Muscle of back (tissue), 11 donors: Measurements from ENCODE around the gene NPPB. TPM values are rescaled to one million over a fixed set of nuclear protein-coding genes. Genes with fewer than 3 reads are reported as not detected.

Experiments
- DNase-seq, 3 donors: peaks; one replicate each; pipeline versions ENCODE4 v3.0.0 to v3.0.0-alpha.2; 2013
- polyA plus RNA-seq, 10 donors: library from polyadenylated mRNA; unstranded; fragments of 120-200 nt; gene quantifications; one replicate each; pipeline ENCODE4 v1.2.1, GENCODE V29; 2013; ENCODE audit not compliant: insufficient read length in 10 of 10

NPPB gene
- polyA plus RNA-seq, 10 donors = not detected

GRCh38 chr1:11835441-11836225 lies 23.1 kb downstream of the NPPB start:
- DNase-seq = no peak

- no peak for DNase-seq
Observed at GRCh38 chr1:11833900-11834299, 24.8 kb downstream of the NPPB start.

- no peak for DNase-seq
Observed at GRCh38 chr1:11833497-11833896, 25.2 kb downstream of the NPPB start.

DNA sequence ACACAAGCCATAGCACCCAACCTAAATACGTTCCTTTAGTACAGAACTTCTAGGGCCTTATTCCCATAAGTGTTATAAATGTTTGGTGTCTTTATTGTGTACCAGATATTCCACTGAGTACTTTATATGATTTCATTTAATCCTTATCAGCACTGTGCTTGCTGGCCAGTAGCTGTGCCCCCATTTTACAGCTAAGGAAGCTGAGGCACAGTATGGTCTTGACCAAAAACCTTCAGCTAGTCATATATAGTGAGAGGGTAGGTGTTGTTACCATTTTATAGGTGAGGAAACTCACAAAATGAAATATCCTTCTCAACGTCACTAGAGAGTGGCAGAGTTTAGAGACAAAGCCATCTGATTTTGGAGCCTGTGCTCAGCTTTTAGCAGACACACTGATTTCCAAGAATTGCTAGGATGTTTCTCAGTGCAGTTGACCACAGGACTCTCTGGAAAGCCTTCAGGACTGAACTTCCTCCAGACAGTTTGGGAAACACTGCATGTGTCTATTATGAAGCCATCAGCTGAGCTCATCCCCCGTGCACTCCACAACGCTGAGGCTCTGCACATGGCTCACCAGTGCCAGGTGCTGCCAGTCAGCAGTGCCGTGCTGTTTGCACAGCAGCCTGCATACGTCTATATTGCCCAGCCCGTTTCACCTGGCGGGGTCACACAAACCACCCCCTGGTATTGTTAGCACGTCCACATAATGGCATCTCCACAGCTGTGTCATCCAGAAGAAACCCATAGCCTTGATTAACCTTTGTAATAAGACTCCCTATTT lies 26.6 kb downstream of the NPPB start:
- DNase-seq = no peak

DNA sequence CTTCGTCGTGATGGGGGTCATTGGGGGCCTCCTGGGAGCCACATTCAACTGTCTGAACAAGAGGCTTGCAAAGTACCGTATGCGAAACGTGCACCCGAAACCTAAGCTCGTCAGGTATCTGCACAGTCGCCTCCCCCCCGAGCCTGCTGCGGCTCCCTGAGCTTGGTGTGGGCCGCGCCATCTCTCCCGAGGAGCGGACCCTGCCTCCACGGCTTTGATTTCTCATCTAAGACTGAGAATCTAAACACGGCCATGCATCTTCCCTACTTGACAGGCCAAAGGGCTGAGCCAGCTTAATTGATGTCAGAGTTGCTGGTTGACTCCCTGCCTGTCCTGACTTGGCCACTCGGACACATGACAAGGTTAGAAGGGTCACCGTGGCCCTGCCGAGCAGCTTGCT lies 30.2 kb downstream of the NPPB start:
- DNase-seq = no peak

DNA sequence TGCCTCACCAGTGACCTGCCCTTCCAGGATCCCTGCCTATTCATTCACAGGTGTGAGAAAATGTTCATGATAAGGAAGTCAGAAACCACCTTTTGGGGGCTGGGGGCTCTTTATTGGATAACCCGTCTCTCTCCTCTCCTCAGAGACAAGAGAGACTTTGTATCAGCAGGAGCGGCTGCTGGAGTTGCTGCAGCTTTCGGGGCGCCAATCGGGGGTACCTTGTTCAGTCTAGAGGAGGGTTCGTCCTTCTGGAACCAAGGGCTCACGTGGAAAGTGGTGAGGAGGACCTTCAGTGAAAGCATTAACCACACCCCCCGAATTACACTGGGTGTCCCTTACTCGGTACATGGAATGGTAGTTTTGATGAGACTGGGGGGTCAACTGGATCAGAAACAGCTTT lies 31.8 kb downstream of the NPPB start:
- no peak for DNase-seq

GRCh38 chr1:11825131-11825530 lies 33.6 kb downstream of the NPPB start:
- no peak for DNase-seq

- no peak for DNase-seq
Observed at GRCh38 chr1:11823366-11824137, 35.2 kb downstream of the NPPB start.

DNA sequence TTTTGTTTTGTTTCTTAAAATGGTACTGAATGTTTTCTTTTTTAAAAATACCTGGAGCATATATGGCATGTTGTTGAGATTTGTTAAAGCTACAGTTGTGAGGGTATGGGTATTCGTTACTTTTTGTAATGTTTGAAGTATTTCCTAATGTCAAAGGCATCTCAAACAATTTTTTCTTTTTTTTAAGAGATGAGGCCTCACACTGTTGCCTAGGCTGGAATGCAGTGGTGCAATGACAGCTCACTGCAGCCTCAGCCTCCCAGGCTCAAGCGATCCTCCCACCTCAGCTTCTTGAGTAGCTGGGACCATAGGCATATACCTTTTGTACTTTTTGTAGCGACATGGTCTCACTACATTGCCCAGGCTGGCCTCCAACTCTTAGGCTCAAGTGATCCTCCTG lies 36.7 kb downstream of the NPPB start:
- DNase-seq = no peak

DNA sequence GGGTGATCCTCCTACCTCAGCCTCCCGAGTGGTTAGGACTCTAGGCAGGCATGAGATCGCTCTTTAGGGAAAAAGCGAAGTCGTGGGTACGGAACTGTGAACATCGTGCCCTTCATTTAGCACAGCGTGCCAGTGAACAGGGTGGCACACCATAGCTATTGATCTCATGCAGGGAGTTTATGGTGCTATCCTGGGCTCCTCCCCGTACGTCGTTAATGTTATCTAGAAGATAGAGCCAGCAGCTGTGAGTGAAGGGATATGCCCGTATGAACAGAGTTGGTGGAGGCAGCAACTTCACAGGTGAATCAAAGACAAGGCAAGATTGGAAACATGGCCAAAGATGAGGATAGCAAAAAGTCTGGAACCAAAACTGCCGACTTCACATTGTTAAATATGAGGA lies 41.6 kb downstream of the NPPB start:
- DNase-seq = no peak

GRCh38 chr1:11813021-11813420 lies 45.7 kb downstream of the NPPB start:
- DNase-seq = no peak

Other genes with a start within 250 kb of the NPPB start
- gene FBXO2, start 204.5 kb downstream of the NPPB start, polyA plus RNA-seq = 1 to 10 TPM in 1 of 10 donors, under 1 TPM in 9; 0.21 to 1.6 (median 0.49) TPM
- gene FBXO44, start 204.1 kb downstream of the NPPB start, polyA plus RNA-seq = 1 to 10 TPM; 3.3 to 6.3 (median 4.0) TPM
- 1 to 10 TPM; 1.8 to 4.8 (median 3.6) TPM for gene FBXO6, start 194.7 kb downstream of the NPPB start, polyA plus RNA-seq
- gene MAD2L2, start 177.8 kb downstream of the NPPB start, polyA plus RNA-seq = 10 to 100 TPM; 17.0 to 36.9 (median 27.7) TPM
- gene DRAXIN, start 167.2 kb downstream of the NPPB start, polyA plus RNA-seq = under 1 TPM; 0.22 to 0.53 (median 0.36) TPM
- 10 to 100 TPM; 13.9 to 20.4 (median 16.7) TPM for gene AGTRAP, start 122.8 kb downstream of the NPPB start, polyA plus RNA-seq
- gene C1orf167, start 96.8 kb downstream of the NPPB start, polyA plus RNA-seq = 10 to 100 TPM in 2 of 10 donors, 1 to 10 TPM in 7, not detected in 1; 2.0 to 15.5 (median 9.2) TPM
- 10 to 100 TPM; 22.4 to 45.2 (median 35.8) TPM for gene MTHFR, start 53.0 kb downstream of the NPPB start, polyA plus RNA-seq
- 10 to 100 TPM in 8 of 10 donors, 1 to 10 TPM in 2; 9.4 to 17.4 (median 13.2) TPM for gene CLCN6, start 52.8 kb downstream of the NPPB start, polyA plus RNA-seq
- 1 to 10 TPM in 9 of 10 donors, under 1 TPM in 1; 0.81 to 2.9 (median 1.5) TPM for gene NPPA, start 11.2 kb downstream of the NPPB start, polyA plus RNA-seq
- 10 to 100 TPM; 26.1 to 33.9 (median 29.2) TPM for gene KIAA2013, start 67.5 kb upstream of the NPPB start, polyA plus RNA-seq
- 100 to 1,000 TPM; 133 to 221 (median 172) TPM for gene PLOD1, start 75.8 kb upstream of the NPPB start, polyA plus RNA-seq
- gene MFN2, start 121.5 kb upstream of the NPPB start, polyA plus RNA-seq = 10 to 100 TPM; 53.5 to 81.4 (median 67.3) TPM
- 10 to 100 TPM; 12.0 to 18.7 (median 16.9) TPM for gene MIIP, start 160.6 kb upstream of the NPPB start, polyA plus RNA-seq
- under 1 TPM; 0.11 to 0.33 (median 0.21) TPM for gene TNFRSF8, start 204.4 kb upstream of the NPPB start, polyA plus RNA-seq